GM12878 (cell line): ENCODE measurements around the gene SLC52A3. TPM values are rescaled to one million over a fixed set of nuclear protein-coding genes. Genes with fewer than 3 reads are reported as not detected.
A peak's percentile ranks its signal among the peaks of the same experiment; 100 is the strongest.

ENCODE experiments used
- ATAC-seq: fragments of 200-7000 bp; cut with Tn5 transposase; 3 replicates; pipeline ENCODE4 v1.9.1; 2020; ENCODE audit warnings: mild to moderate bottlenecking, moderate library complexity
- BruUV-seq: library from RNA; stranded (reverse); fragments of 400-500 nt; replicated peaks from 2 replicates; lab custom pipeline; 2021; lab: Mats Ljungman, UMichigan
- CTCF ChIA-PET: fragments of 300-600 bp; sonication (Branson Sonifier 250); formaldehyde crosslinking; extraction: SDS; loops from one replicate; lab custom pipeline; 2021; ENCODE audit warnings: inconsistent platforms; lab: Yijun Ruan, JAX
- POLR2A ChIA-PET: fragments of 350-600 bp; formaldehyde crosslinking; extraction: SDS; loops from one replicate; lab custom pipeline; 2021; ENCODE audit warnings: inconsistent platforms; lab: Charles Lee
- RAD21 ChIA-PET: fragments of 300-600 bp; sonication (Branson Sonifier 250); formaldehyde crosslinking; loops from one replicate; lab custom pipeline; 2023; ENCODE audit warnings: antibody characterized with exemption; ENCODE audit not compliant: unreplicated experiment; lab: Charles Lee
- SMC1A ChIA-PET: fragments of 300-600 bp; sonication (Branson Sonifier 250); formaldehyde crosslinking; loops from one replicate; lab custom pipeline; 2023; ENCODE audit not compliant: unreplicated experiment, uncharacterized antibody; lab: Charles Lee
- DNase-seq: peaks from one replicate; pipeline ENCODE4 v3.0.0-alpha.2; 2011; ENCODE audit warnings: low read depth, low spot score
- FAIRE-seq: peaks from 3 replicates; lab custom pipeline; 2011; peaks lifted over from hg19 to GRCh38; lab: Jason Lieb, UNC
- H2AFZ ChIP-seq: 2 replicates; pipeline ENCODE4 v1.6.0; 2011; ENCODE audit warnings: low read depth, low read length, control low read depth; ENCODE audit not compliant: control insufficient read depth
- H3K27ac ChIP-seq: 2 replicates; pipeline ENCODE4 v1.5.1; 2011; ENCODE audit warnings: control low read depth; ENCODE audit not compliant: control insufficient read depth, insufficient read depth
- H3K27me3 ChIP-seq, 2 experiments: replicated peaks in 1 of 2; 2 replicates each; pipeline versions ENCODE4 v1.6.0 to v1.6.1; 2011; ENCODE audit warnings: low read length in 1 of 2; ENCODE audit not compliant: control insufficient read depth in 2 of 2, insufficient read depth in 2 of 2
- H3K36me3 ChIP-seq, 2 experiments: 2 replicates each; pipeline ENCODE4 v1.5.1; 2011; ENCODE audit warnings: low read length in 1 of 2; ENCODE audit not compliant: control insufficient read depth in 2 of 2, insufficient read depth in 2 of 2
- H3K4me1 ChIP-seq: 2 replicates; pipeline ENCODE4 v1.6.1; 2011; ENCODE audit warnings: mild to moderate bottlenecking, low read length, moderate library complexity, mixed read lengths; ENCODE audit not compliant: control insufficient read depth, insufficient read depth
- H3K4me2 ChIP-seq: 2 replicates; pipeline ENCODE4 v1.6.0; 2011; ENCODE audit warnings: control low read depth; ENCODE audit not compliant: control insufficient read depth, insufficient read depth
- H3K4me3 ChIP-seq: fragments of 200-600 bp; sonication (generic); 2 replicates; pipeline ENCODE4 v1.5.1; 2016
- H3K79me2 ChIP-seq: 2 replicates; pipeline ENCODE4 v1.6.0; 2011; ENCODE audit warnings: low read length; ENCODE audit not compliant: control insufficient read depth, insufficient read depth
- H3K9ac ChIP-seq: 2 replicates; pipeline ENCODE4 v1.8.0; 2011; ENCODE audit warnings: low read length, control low read depth, mixed read lengths; ENCODE audit not compliant: control insufficient read depth, insufficient read depth
- H3K9me3 ChIP-seq: replicated peaks from 3 replicates; pipeline ENCODE4 v1.5.1; 2011; ENCODE audit warnings: mild to moderate bottlenecking, low read length; ENCODE audit not compliant: control insufficient read depth, insufficient read depth
- H4K20me1 ChIP-seq: 2 replicates; pipeline ENCODE4 v1.6.0; 2011; ENCODE audit not compliant: control insufficient read depth, insufficient read depth
- KDM1A ChIP-seq: fragments of 200-600 bp; sonication (generic); IDR thresholded peaks from 2 replicates; pipeline ENCODE4 v1.6.1; 2016; ENCODE audit warnings: borderline replicate concordance
- NR2F1 ChIP-seq: fragments of 450-650 bp; conservative IDR thresholded peaks from 2 replicates; pipeline ENCODE4 v1.6.1; 2017; ENCODE audit warnings: mild to moderate bottlenecking
- RUNX3 ChIP-seq: IDR thresholded peaks from 2 replicates; pipeline ENCODE4 v1.6.1; 2012; ENCODE audit warnings: low read length, inconsistent platforms
- SMC3 ChIP-seq: IDR thresholded peaks from 2 replicates; pipeline ENCODE4 v1.6.1; 2011; ENCODE audit warnings: low read length, improper control_type of control experiment, borderline replicate concordance
- YY1 ChIP-seq: IDR thresholded peaks from 2 replicates; pipeline ENCODE4 v1.6.1; 2011; ENCODE audit warnings: low read depth, mild to moderate bottlenecking, low read length
- ZNF274 ChIP-seq: IDR thresholded peaks from one replicate; pipeline ENCODE4 v1.8.0; 2011; ENCODE audit not compliant: insufficient read length, insufficient read depth
- WGBS: methylation state at CpG from one replicate; pipeline ENCODE4 v1.1.6; 2016; ENCODE audit warnings: low lambda C conversion rate; ENCODE audit not compliant: insufficient replicate concordance, insufficient coverage; ENCODE audit errors: missing lambda C conversion rate; 5-methylcytosine and 5-hydroxymethylcytosine counted together
- in situ Hi-C: fragments of 300-500 bp; cut with MboI; formaldehyde crosslinking; loops from 9 replicates; pipeline ENCODE4 v1.14.3; 2018; ENCODE audit warnings: mixed read lengths
- intact Hi-C: fragments of 100-400 bp; cut with micrococcal nuclease; formaldehyde crosslinking; loops from one replicate; pipeline ENCODE4 v1.14.2; 2022; ENCODE audit not compliant: unreplicated experiment
- polyA plus RNA-seq, 11 experiments: library from polyadenylated mRNA; depleted of rRNA in 4 of 11; unstranded in 6 of 11; stranded (reverse) in 5 of 11; fragments of >200 nt; fragmentation: Nextera tagmentation in 4 of 11; fragmentation: Illumina TruSeq in 1 of 11; extraction: Ambion mirVana in 4 of 11; extraction: Trizol in 1 of 11; gene quantifications; 1 replicate in 1 of 11; 2 replicates in 10 of 11; pipeline versions ENCODE4 v1.2.1 to v1.2.3, GENCODE V29; 2011 to 2016; ENCODE audit warnings: inconsistent platforms in 2 of 11, missing spikeins in 2 of 11, low read depth in 1 of 11
- total RNA-seq, 4 experiments: library from RNA; depleted of rRNA in 3 of 4; stranded (reverse); fragments of >200 nt in 3 of 4; fragmentation: Illumina TruSeq in 1 of 4; extraction: Trizol in 1 of 4; gene quantifications; 2 replicates each; pipeline versions ENCODE4 v1.2.1 to v1.2.3, GENCODE V29; 2013 to 2021
- TF ChIP-seq, protein P1 (sequence below), 3 experiments: IDR thresholded peaks in 2 of 3; conservative IDR thresholded peaks in 1 of 3; 2 replicates each; pipeline ENCODE4 v1.5.1; 2011; ENCODE audit warnings: low read depth in 3 of 3, low read length in 3 of 3, mild to moderate bottlenecking in 3 of 3, control low read depth in 2 of 3, moderate library complexity in 2 of 3, inconsistent platforms in 1 of 3, mixed read lengths in 1 of 3; ENCODE audit not compliant: control insufficient read depth in 2 of 3, insufficient read depth in 1 of 3; ENCODE audit errors: extremely low read depth in 1 of 3

The SLC52A3 gene
- total and polyA plus RNA-seq, 10 of the 15 experiments (the other 5 are each of a cell fraction or from before 2014, with no cell fraction given): not detected

DNA sequence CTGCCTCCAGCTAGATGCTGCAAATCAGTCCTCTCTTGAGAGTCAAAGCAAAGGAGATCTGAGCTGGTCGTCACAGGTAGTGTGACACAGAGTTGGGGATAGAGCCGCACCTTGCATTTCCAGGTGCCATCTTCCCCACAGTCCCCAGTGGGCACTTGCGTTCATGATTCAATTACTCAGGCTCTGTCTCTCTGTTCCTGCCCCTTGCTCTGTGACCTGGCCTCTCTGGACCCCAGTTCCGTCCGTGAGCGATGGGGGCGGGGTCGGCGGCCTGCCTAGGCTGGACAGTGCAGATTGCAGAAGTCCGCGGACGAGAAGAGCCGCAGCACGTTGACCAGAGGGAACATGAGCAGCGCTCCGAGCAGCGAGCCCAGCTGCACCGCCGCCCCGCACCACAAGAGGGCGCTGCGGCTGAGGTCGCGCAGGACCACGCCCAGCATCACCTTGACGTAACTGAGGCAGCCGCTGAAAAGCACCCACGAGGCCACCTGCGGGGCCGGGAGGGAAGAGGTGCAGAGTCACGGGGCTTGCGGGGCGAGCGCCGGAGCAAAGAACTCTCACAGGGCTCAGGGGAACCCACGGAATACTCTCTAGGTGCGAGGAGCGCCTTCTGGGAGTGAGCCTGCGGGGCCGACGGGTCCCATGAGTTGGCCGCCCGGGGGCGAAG lies 7.4 kb downstream of the SLC52A3 start:
- CTCF ChIA-PET: interaction anchor here (1.3 to 2.9 kb wide), 2 partner anchors 8 to 12 kb away, joined by 4 to 7 read pairs; no protein-coding TSS in a partner anchor

More for the DNA sequence above, 7.4 kb downstream of the SLC52A3 start:
- ATAC-seq (peak; percentile 74), FAIRE-seq (no peak), DNase-seq (no peak)
- intact Hi-C loops: no loop called here
- Histone ChIP-seq H3K27me3 (no peaks in the 10 kb centered on the region; a peak in 1 of 4 replicates), H3K4me3 (no peak overlapping the region), H3K9ac (no peak overlapping the region), H4K20me1 (no peaks in the 10 kb centered on the region), H3K4me1 (no peaks in the 10 kb centered on the region)
- in situ Hi-C loops: no loop called here
- POLR2A ChIA-PET: interaction anchor here (0.9 kb wide), 1 partner anchor 22 kb away, joined by 3 read pairs; no protein-coding TSS in a partner anchor
- 37% methylated on average over 43 of the region's 44 CpGs for WGBS
- TF ChIP-seq YY1 (0 out of 2 replicates have a peak, but pooled peaks have one; percentile 13), NR2F1 (0 out of 2 replicates have a peak, but pooled peaks have one; percentile 28), RUNX3 (0 out of 2 replicates have a peak, but pooled peaks have one; percentile 10), SMC3 (peak; percentile 21; the same call in 1 of the 2 replicates), ZNF274 (no peak), KDM1A (no peak)
- TF ChIP-seq, protein P1, sequence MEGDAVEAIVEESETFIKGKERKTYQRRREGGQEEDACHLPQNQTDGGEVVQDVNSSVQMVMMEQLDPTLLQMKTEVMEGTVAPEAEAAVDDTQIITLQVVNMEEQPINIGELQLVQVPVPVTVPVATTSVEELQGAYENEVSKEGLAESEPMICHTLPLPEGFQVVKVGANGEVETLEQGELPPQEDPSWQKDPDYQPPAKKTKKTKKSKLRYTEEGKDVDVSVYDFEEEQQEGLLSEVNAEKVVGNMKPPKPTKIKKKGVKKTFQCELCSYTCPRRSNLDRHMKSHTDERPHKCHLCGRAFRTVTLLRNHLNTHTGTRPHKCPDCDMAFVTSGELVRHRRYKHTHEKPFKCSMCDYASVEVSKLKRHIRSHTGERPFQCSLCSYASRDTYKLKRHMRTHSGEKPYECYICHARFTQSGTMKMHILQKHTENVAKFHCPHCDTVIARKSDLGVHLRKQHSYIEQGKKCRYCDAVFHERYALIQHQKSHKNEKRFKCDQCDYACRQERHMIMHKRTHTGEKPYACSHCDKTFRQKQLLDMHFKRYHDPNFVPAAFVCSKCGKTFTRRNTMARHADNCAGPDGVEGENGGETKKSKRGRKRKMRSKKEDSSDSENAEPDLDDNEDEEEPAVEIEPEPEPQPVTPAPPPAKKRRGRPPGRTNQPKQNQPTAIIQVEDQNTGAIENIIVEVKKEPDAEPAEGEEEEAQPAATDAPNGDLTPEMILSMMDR (IDR thresholded peaks at IDR 0.05 in 2 of 3, conservative IDR thresholded peaks at IDR 0.05 in 1 of 3; ENCODE audit: control insufficient read depth in 2 of 3, extremely low read depth in 1 of 3, insufficient read depth in 1 of 3, low read depth in 3 of 3, low read length in 3 of 3): peak; percentile 53 to 91 (median 75)
- TF ChIP-seq, all 136 proteins: peak for 5
- Histone ChIP-seq H2AFZ (no peak overlapping the region), H3K4me2 (no peak overlapping the region), H3K9me3 (no peaks in the 10 kb centered on the region), H3K36me3 (no peaks in the 10 kb centered on the region), H3K27ac (no peak overlapping the region), H3K79me2 (no peaks in the 10 kb centered on the region)
- no TSS peak for BruUV-seq
- ChIA-PET SMC1A (no interaction called here), RAD21 (no interaction called here)
